HG03025 (cell line): ENCODE results near the gene NAMPT.
A peak's percentile ranks its signal among the peaks of the same experiment; 100 is the strongest.
"Not testable (repeated sequence)": the region's sequence is repeated elsewhere in the genome, so short reads cannot be mapped to it uniquely, and the experiment has no call there.

ENCODE experiments used
- ATAC-seq: cut with Tn5 transposase; IDR thresholded peaks from one replicate; pipeline ENCODE4 v1.9.1; 2021; ENCODE audit warnings: mild to moderate bottlenecking, moderate library complexity; ENCODE audit not compliant: unreplicated experiment, low FRiP score

Gene NAMPT

GRCh38 chr7:106305732-106306131 is 20.9 kb upstream of the NAMPT start:
- ATAC-seq, result no peak

GRCh38 chr7:106304568-106304967 is 19.8 kb upstream of the NAMPT start:
- no peak for ATAC-seq

- not testable (repeated sequence) for ATAC-seq
These were observed 13.8 kb upstream of the NAMPT start for GRCh38 chr7:106298631-106299030.

GRCh38 chr7:106298155-106298554 is 13.4 kb upstream of the NAMPT start:
- not testable (repeated sequence) for ATAC-seq

- no peak for ATAC-seq
These were observed 9.6 kb upstream of the NAMPT start for GRCh38 chr7:106294334-106294733.

- ATAC-seq, result no peak
These were observed 6.5 kb upstream of the NAMPT start for GRCh38 chr7:106291247-106291646.

GRCh38 chr7:106290319-106290718 is 5.5 kb upstream of the NAMPT start:
- no peak for ATAC-seq

- no peak for ATAC-seq
These were observed 5.1 kb upstream of the NAMPT start for GRCh38 chr7:106289848-106290247.

GRCh38 chr7:106288263-106288662 is 3.5 kb upstream of the NAMPT start:
- no peak for ATAC-seq

- no peak for ATAC-seq
These were observed 3.0 kb upstream of the NAMPT start for GRCh38 chr7:106287786-106288185.

GRCh38 chr7:106285855-106286492 is 1.2 kb upstream of the NAMPT start:
- no peak for ATAC-seq

GRCh38 chr7:106285051-106285854 is 470 bp upstream of the NAMPT start:
- peak; percentile 83 for ATAC-seq

GRCh38 chr7:106283831-106284713 is 711 bp downstream of the NAMPT start:
- ATAC-seq, result peak; percentile 26

- ATAC-seq, result no peak
These were observed 1.3 kb downstream of the NAMPT start for GRCh38 chr7:106283501-106283830.

GRCh38 chr7:106282852-106283251 is 1.9 kb downstream of the NAMPT start:
- ATAC-seq, result no peak

- no peak for ATAC-seq
These were observed 2.4 kb downstream of the NAMPT start for GRCh38 chr7:106282390-106282789.

GRCh38 chr7:106281585-106282318 is 3.0 kb downstream of the NAMPT start:
- no peak for ATAC-seq

GRCh38 chr7:106281127-106281526 is 3.7 kb downstream of the NAMPT start:
- ATAC-seq, result no peak

- no peak for ATAC-seq
These were observed 5.2 kb downstream of the NAMPT start for GRCh38 chr7:106279425-106280197.

GRCh38 chr7:106278695-106279094 is 6.1 kb downstream of the NAMPT start:
- ATAC-seq, result no peak
